ENCODE measurements around the gene GKN2.
A peak's percentile ranks its signal among the peaks of the same experiment; 100 is the strongest.

The GKN2 gene

GRCh38 chr2:68936427-68936826 lies 16.3 kb downstream of the GKN2 start:
- Histone ChIP-seq H3K27ac (no peak overlapping the region), H3K4me3 (no peak overlapping the region), H3K9ac (ENCODE audit: insufficient read length) (no peak overlapping the region), H3K36me3 (ENCODE audit: insufficient read depth, low read length) (no peaks in the 10 kb centered on the region), H3K9me3 (ENCODE audit: low read depth, low read length) (no peaks in the 10 kb centered on the region)
- no peak for DNase-seq (ENCODE audit: low read depth, low spot score)
- no peak for TF ChIP-seq POLR2AphosphoS5 (IDR thresholded peaks at IDR 0.05; ENCODE audit: borderline replicate concordance, low read depth, low read length)
- TF ChIP-seq FOXP2 (optimal IDR thresholded peaks at IDR 0.05; ENCODE audit: control extremely low read depth, extremely low read length, insufficient read depth) = no peak
- TF ChIP-seq EZH2 (IDR thresholded peaks at IDR 0.05) = no peak

GRCh38 chr2:68935471-68935870 lies 17.2 kb downstream of the GKN2 start:
- Histone ChIP-seq H3K4me3 (no peak overlapping the region), H3K27ac (no peak overlapping the region), H3K9ac (ENCODE audit: insufficient read length) (no peak overlapping the region), H3K36me3 (ENCODE audit: insufficient read depth, low read length) (no peaks in the 10 kb centered on the region), H3K9me3 (ENCODE audit: low read depth, low read length) (no peaks in the 10 kb centered on the region)
- no peak for TF ChIP-seq FOXP2 (optimal IDR thresholded peaks at IDR 0.05; ENCODE audit: control extremely low read depth, extremely low read length, insufficient read depth)
- no peak for TF ChIP-seq EZH2 (IDR thresholded peaks at IDR 0.05)
- no peak for TF ChIP-seq POLR2AphosphoS5 (IDR thresholded peaks at IDR 0.05; ENCODE audit: borderline replicate concordance, low read depth, low read length)
- no peak for DNase-seq (ENCODE audit: low read depth, low spot score)

GRCh38 chr2:68934021-68934420 lies 18.7 kb downstream of the GKN2 start:
- no peaks in the 10 kb centered on the region for H3K36me3 ChIP-seq (ENCODE audit: insufficient read depth, low read length)
- H3K9me3 ChIP-seq (ENCODE audit: low read depth, low read length) = no peaks in the 10 kb centered on the region
- no peak overlapping the region for H3K4me3 ChIP-seq
- no peak for DNase-seq (ENCODE audit: low read depth, low spot score)
- H3K27ac ChIP-seq = no peak overlapping the region
- H3K9ac ChIP-seq (ENCODE audit: insufficient read length) = no peak overlapping the region
- no peak for TF ChIP-seq EZH2 (IDR thresholded peaks at IDR 0.05)
- TF ChIP-seq POLR2AphosphoS5 (IDR thresholded peaks at IDR 0.05; ENCODE audit: borderline replicate concordance, low read depth, low read length) = no peak
- TF ChIP-seq FOXP2 (optimal IDR thresholded peaks at IDR 0.05; ENCODE audit: control extremely low read depth, extremely low read length, insufficient read depth) = no peak

- no peak for TF ChIP-seq FOXP2 (optimal IDR thresholded peaks at IDR 0.05; ENCODE audit: control extremely low read depth, extremely low read length, insufficient read depth)
- TF ChIP-seq POLR2AphosphoS5 (IDR thresholded peaks at IDR 0.05; ENCODE audit: borderline replicate concordance, low read depth, low read length) = no peak
- no peak for TF ChIP-seq EZH2 (IDR thresholded peaks at IDR 0.05)
- no peak for DNase-seq (ENCODE audit: low read depth, low spot score)
- H3K27ac ChIP-seq = no peak overlapping the region
- no peak overlapping the region for H3K4me3 ChIP-seq
- H3K36me3 ChIP-seq (ENCODE audit: insufficient read depth, low read length) = no peaks in the 10 kb centered on the region
- H3K9me3 ChIP-seq (ENCODE audit: low read depth, low read length) = no peaks in the 10 kb centered on the region
- H3K9ac ChIP-seq (ENCODE audit: insufficient read length) = no peak overlapping the region
These were observed 20.3 kb downstream of the GKN2 start for GRCh38 chr2:68932402-68932801.

GRCh38 chr2:68931799-68932198 lies 20.9 kb downstream of the GKN2 start:
- no peak overlapping the region for H3K27ac ChIP-seq
- H3K36me3 ChIP-seq (ENCODE audit: insufficient read depth, low read length) = no peaks in the 10 kb centered on the region
- DNase-seq (ENCODE audit: low read depth, low spot score) = no peak
- TF ChIP-seq EZH2 (IDR thresholded peaks at IDR 0.05) (no peak), FOXP2 (optimal IDR thresholded peaks at IDR 0.05; ENCODE audit: control extremely low read depth, extremely low read length, insufficient read depth) (no peak), POLR2AphosphoS5 (IDR thresholded peaks at IDR 0.05; ENCODE audit: borderline replicate concordance, low read depth, low read length) (no peak)
- no peak overlapping the region for H3K4me3 ChIP-seq
- H3K9me3 ChIP-seq (ENCODE audit: low read depth, low read length) = no peaks in the 10 kb centered on the region
- no peak overlapping the region for H3K9ac ChIP-seq (ENCODE audit: insufficient read length)

GRCh38 chr2:68931149-68931711 lies 21.5 kb downstream of the GKN2 start:
- TF ChIP-seq FOXP2 (optimal IDR thresholded peaks at IDR 0.05; ENCODE audit: control extremely low read depth, extremely low read length, insufficient read depth) (no peak), EZH2 (IDR thresholded peaks at IDR 0.05) (no peak), POLR2AphosphoS5 (IDR thresholded peaks at IDR 0.05; ENCODE audit: borderline replicate concordance, low read depth, low read length) (no peak)
- H3K9ac ChIP-seq (ENCODE audit: insufficient read length) = no peak overlapping the region
- H3K27ac ChIP-seq = no peak overlapping the region
- DNase-seq (ENCODE audit: low read depth, low spot score) = no peak
- H3K36me3 ChIP-seq (ENCODE audit: insufficient read depth, low read length) = no peaks in the 10 kb centered on the region
- no peak overlapping the region for H3K4me3 ChIP-seq
- no peaks in the 10 kb centered on the region for H3K9me3 ChIP-seq (ENCODE audit: low read depth, low read length)

GRCh38 chr2:68926796-68927195 lies 25.9 kb downstream of the GKN2 start:
- H3K27ac ChIP-seq = no peak overlapping the region

GRCh38 chr2:68925295-68925896 lies 27.3 kb downstream of the GKN2 start:
- peak; percentile 32 for DNase-seq (ENCODE audit: low read depth, low spot score)
- Histone ChIP-seq H3K9me3 (ENCODE audit: low read depth, low read length) (no peaks in the 10 kb centered on the region), H3K9ac (ENCODE audit: insufficient read length) (no peak overlapping the region), H3K36me3 (ENCODE audit: insufficient read depth, low read length) (no peaks in the 10 kb centered on the region), H3K4me3 (no peak overlapping the region), H3K27ac (no peak overlapping the region)
- TF ChIP-seq POLR2AphosphoS5 (IDR thresholded peaks at IDR 0.05; ENCODE audit: borderline replicate concordance, low read depth, low read length) (no peak), EZH2 (IDR thresholded peaks at IDR 0.05) (no peak), FOXP2 (optimal IDR thresholded peaks at IDR 0.05; ENCODE audit: control extremely low read depth, extremely low read length, insufficient read depth) (no peak)

More at GRCh38 chr2:68926796-68927195, 25.9 kb downstream of the GKN2 start:
- H3K4me3 ChIP-seq = no peak overlapping the region
- DNase-seq (ENCODE audit: low read depth, low spot score) = no peak
- H3K36me3 ChIP-seq (ENCODE audit: insufficient read depth, low read length) = no peaks in the 10 kb centered on the region
- TF ChIP-seq FOXP2 (optimal IDR thresholded peaks at IDR 0.05; ENCODE audit: control extremely low read depth, extremely low read length, insufficient read depth) (no peak), EZH2 (IDR thresholded peaks at IDR 0.05) (no peak), POLR2AphosphoS5 (IDR thresholded peaks at IDR 0.05; ENCODE audit: borderline replicate concordance, low read depth, low read length) (no peak)
- no peaks in the 10 kb centered on the region for H3K9me3 ChIP-seq (ENCODE audit: low read depth, low read length)
- no peak overlapping the region for H3K9ac ChIP-seq (ENCODE audit: insufficient read length)

Measured in SK-N-MC (cell line).